ENCODE measurements around the gene PLCXD1.

GRCh38 chrX:350534-351323 is 69.5 kb downstream of the PLCXD1 start:
- TF ChIP-seq EZH2phosphoT487 (IDR thresholded peaks at IDR 0.05): no peak
- TF ChIP-seq, protein P1, sequence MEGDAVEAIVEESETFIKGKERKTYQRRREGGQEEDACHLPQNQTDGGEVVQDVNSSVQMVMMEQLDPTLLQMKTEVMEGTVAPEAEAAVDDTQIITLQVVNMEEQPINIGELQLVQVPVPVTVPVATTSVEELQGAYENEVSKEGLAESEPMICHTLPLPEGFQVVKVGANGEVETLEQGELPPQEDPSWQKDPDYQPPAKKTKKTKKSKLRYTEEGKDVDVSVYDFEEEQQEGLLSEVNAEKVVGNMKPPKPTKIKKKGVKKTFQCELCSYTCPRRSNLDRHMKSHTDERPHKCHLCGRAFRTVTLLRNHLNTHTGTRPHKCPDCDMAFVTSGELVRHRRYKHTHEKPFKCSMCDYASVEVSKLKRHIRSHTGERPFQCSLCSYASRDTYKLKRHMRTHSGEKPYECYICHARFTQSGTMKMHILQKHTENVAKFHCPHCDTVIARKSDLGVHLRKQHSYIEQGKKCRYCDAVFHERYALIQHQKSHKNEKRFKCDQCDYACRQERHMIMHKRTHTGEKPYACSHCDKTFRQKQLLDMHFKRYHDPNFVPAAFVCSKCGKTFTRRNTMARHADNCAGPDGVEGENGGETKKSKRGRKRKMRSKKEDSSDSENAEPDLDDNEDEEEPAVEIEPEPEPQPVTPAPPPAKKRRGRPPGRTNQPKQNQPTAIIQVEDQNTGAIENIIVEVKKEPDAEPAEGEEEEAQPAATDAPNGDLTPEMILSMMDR (IDR thresholded peaks at IDR 0.05): no peak

All from neural progenitor cell (in vitro differentiated cells).